Kidney epithelial cell (primary cell): ENCODE measurements around the gene TAC3. TPM values are rescaled to one million over a fixed set of nuclear protein-coding genes. Genes with fewer than 3 reads are reported as not detected.

ENCODE experiments used
- DNase-seq: peaks from one replicate; pipeline ENCODE4 v3.0.0-alpha.2; 2010; ENCODE audit warnings: low read depth
- H3K27me3 ChIP-seq: 2 replicates; pipeline ENCODE4 v1.6.0; 2011; ENCODE audit warnings: low read length; ENCODE audit not compliant: control insufficient read depth, insufficient read depth
- H3K36me3 ChIP-seq: 2 replicates; pipeline ENCODE4 v1.5.1; 2011; ENCODE audit warnings: low read length; ENCODE audit not compliant: control insufficient read depth, insufficient read depth
- H3K4me3 ChIP-seq: 2 replicates; pipeline ENCODE4 v1.5.1; 2011; ENCODE audit warnings: low read depth, mild to moderate bottlenecking, control low read depth, low read length
- CTCF ChIP-seq: IDR thresholded peaks from 2 replicates; pipeline ENCODE4 v1.5.1; 2011; ENCODE audit warnings: mild to moderate bottlenecking, moderate library complexity, low read length, control low read depth, inconsistent platforms; ENCODE audit not compliant: insufficient read depth, poor library complexity, severe bottlenecking
- total RNA-seq: library from RNA; depleted of rRNA; stranded (reverse); fragments of >200 nt; gene quantifications from 2 replicates; pipeline ENCODE4 v1.2.3, GENCODE V29; 2015

The TAC3 gene
- total RNA-seq, 1 donor from 2014 or later, result not detected

- Histone ChIP-seq H3K27me3 (peaks cover 5% of the 10 kb centered on the region), H3K4me3 (no peak overlapping the region), H3K36me3 (no peaks in the 10 kb centered on the region)
- TF ChIP-seq CTCF, result no peak
- DNase-seq, result no peak
Measured at GRCh38 chr12:57046947-57047890, 30.9 kb upstream of the TAC3 start.

GRCh38 chr12:57046086-57046791 lies 29.9 kb upstream of the TAC3 start:
- no peak for DNase-seq
- Histone ChIP-seq H3K36me3 (no peaks in the 10 kb centered on the region), H3K27me3 (peaks cover 3% of the 10 kb centered on the region), H3K4me3 (no peak overlapping the region)
- no peak for TF ChIP-seq CTCF

GRCh38 chr12:57044889-57045288 lies 28.6 kb upstream of the TAC3 start:
- TF ChIP-seq CTCF, result no peak
- Histone ChIP-seq H3K27me3 (peaks cover 6% of the 10 kb centered on the region), H3K4me3 (no peak overlapping the region), H3K36me3 (no peaks in the 10 kb centered on the region)
- no peak for DNase-seq

GRCh38 chr12:57044468-57044867 lies 28.1 kb upstream of the TAC3 start:
- peaks cover 6% of the 10 kb centered on the region for H3K27me3 ChIP-seq
- DNase-seq, result no peak
- TF ChIP-seq CTCF, result no peak

GRCh38 chr12:57042695-57043094 lies 26.4 kb upstream of the TAC3 start:
- DNase-seq, result no peak
- peaks cover 6% of the 10 kb centered on the region for H3K27me3 ChIP-seq
- no peak overlapping the region for H3K4me3 ChIP-seq
- H3K36me3 ChIP-seq, result no peaks in the 10 kb centered on the region
- no peak for TF ChIP-seq CTCF

More at GRCh38 chr12:57044468-57044867, 28.1 kb upstream of the TAC3 start:
- Histone ChIP-seq H3K4me3 (no peak overlapping the region), H3K36me3 (no peaks in the 10 kb centered on the region)
